Mesothelial cell of epicardium (in vitro differentiated cells): ENCODE measurements around the gene CACNA1C. TPM values are rescaled to one million over a fixed set of nuclear protein-coding genes. Genes with fewer than 3 reads are reported as not detected.

ENCODE experiments used
- DNase-seq, 2 experiments: peaks; one replicate each; pipeline ENCODE4 v3.0.0; 2021; ENCODE audit warnings: low spot score in 2 of 2; ENCODE audit not compliant: unreplicated experiment in 2 of 2
- H3K27ac Mint-ChIP-seq: 2 replicates; pipeline ENCODE4 v1.8.0; 2021; ENCODE audit warnings: mixed read lengths
- H3K27me3 Mint-ChIP-seq: 2 replicates; pipeline ENCODE4 v1.8.0; 2021; ENCODE audit warnings: low read depth, mixed read lengths
- H3K36me3 Mint-ChIP-seq: 2 replicates; pipeline ENCODE4 v1.8.0; 2021; ENCODE audit warnings: mixed read lengths
- H3K4me1 Mint-ChIP-seq: 2 replicates; pipeline ENCODE4 v1.8.0; 2021; ENCODE audit warnings: mixed read lengths
- H3K4me3 Mint-ChIP-seq: 2 replicates; pipeline ENCODE4 v1.8.0; 2021; ENCODE audit warnings: mild to moderate bottlenecking, moderate library complexity, mixed read lengths
- H3K9me3 Mint-ChIP-seq: 2 replicates; pipeline ENCODE4 v1.8.0; 2021; ENCODE audit warnings: mixed read lengths
- total RNA-seq: library from RNA; stranded (reverse); gene quantifications from 3 replicates; pipeline ENCODE4 v1.2.1, GENCODE V29; 2021
- TF ChIP-seq, protein P1 (sequence below): fragments of 200-600 bp; sonication (generic); IDR thresholded peaks from one replicate; pipeline ENCODE4 v1.5.0; 2021; ENCODE audit warnings: antibody characterized with exemption; ENCODE audit not compliant: unreplicated experiment

The CACNA1C gene
- total RNA-seq, 1 donor from 2014 or later, result 33.6 TPM

- Mint-ChIP-seq H3K4me1 (no peaks in the 10 kb centered on the region), H3K36me3 (no peaks in the 10 kb centered on the region), H3K27ac (no peak overlapping the region), H3K27me3 (peaks cover 34% of the 10 kb centered on the region), H3K9me3 (no peaks in the 10 kb centered on the region), H3K4me3 (no peak overlapping the region)
- TF ChIP-seq, protein P1, sequence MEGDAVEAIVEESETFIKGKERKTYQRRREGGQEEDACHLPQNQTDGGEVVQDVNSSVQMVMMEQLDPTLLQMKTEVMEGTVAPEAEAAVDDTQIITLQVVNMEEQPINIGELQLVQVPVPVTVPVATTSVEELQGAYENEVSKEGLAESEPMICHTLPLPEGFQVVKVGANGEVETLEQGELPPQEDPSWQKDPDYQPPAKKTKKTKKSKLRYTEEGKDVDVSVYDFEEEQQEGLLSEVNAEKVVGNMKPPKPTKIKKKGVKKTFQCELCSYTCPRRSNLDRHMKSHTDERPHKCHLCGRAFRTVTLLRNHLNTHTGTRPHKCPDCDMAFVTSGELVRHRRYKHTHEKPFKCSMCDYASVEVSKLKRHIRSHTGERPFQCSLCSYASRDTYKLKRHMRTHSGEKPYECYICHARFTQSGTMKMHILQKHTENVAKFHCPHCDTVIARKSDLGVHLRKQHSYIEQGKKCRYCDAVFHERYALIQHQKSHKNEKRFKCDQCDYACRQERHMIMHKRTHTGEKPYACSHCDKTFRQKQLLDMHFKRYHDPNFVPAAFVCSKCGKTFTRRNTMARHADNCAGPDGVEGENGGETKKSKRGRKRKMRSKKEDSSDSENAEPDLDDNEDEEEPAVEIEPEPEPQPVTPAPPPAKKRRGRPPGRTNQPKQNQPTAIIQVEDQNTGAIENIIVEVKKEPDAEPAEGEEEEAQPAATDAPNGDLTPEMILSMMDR, result no peak
- no peak for DNase-seq
Measured at GRCh38 chr12:2719392-2719791, 666.6 kb downstream of the CACNA1C start.

DNA sequence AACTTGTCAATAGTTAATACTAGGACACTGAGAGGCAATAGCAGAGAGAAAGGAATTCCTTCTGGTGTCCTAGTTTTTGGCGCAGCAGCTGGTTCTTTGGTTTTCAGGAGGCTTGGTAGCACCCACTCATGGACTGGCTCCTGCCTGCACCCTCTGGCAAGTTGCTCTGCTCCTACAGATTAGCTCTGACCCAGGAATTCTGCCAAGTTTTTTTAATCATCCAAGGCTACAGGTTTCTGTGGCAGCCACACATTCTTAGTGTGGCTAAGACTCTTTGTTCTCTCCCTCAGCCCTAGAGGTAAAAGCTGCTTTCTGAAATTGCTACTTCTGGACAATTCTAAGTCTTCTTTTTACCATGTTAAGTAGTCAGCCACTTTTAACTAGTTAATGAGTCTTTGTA, 670.0 kb downstream of the CACNA1C start:
- Mint-ChIP-seq H3K36me3 (no peaks in the 10 kb centered on the region), H3K27me3 (peaks cover 26% of the 10 kb centered on the region), H3K9me3 (no peaks in the 10 kb centered on the region), H3K4me1 (no peaks in the 10 kb centered on the region), H3K27ac (no peak overlapping the region), H3K4me3 (no peak overlapping the region)
- TF ChIP-seq, protein P1, result no peak
- DNase-seq, result no peak

GRCh38 chr12:2732290-2732689, 679.5 kb downstream of the CACNA1C start:
- Mint-ChIP-seq H3K4me1 (no peaks in the 10 kb centered on the region), H3K4me3 (no peak overlapping the region), H3K27ac (no peak overlapping the region), H3K9me3 (no peaks in the 10 kb centered on the region), H3K36me3 (no peaks in the 10 kb centered on the region), H3K27me3 (peaks cover 99% of the 10 kb centered on the region)
- no peak for DNase-seq
- TF ChIP-seq, protein P1, result no peak

- Mint-ChIP-seq H3K36me3 (no peaks in the 10 kb centered on the region), H3K4me1 (no peaks in the 10 kb centered on the region), H3K9me3 (no peaks in the 10 kb centered on the region), H3K4me3 (no peak overlapping the region), H3K27me3 (peaks cover 91% of the 10 kb centered on the region), H3K27ac (no peak overlapping the region)
- no peak for DNase-seq
- TF ChIP-seq, protein P1, result no peak
Measured at GRCh38 chr12:2733493-2734355, 680.9 kb downstream of the CACNA1C start.

- no peaks in the 10 kb centered on the region for H3K4me1 Mint-ChIP-seq
- H3K36me3 Mint-ChIP-seq, result no peaks in the 10 kb centered on the region
- no peaks in the 10 kb centered on the region for H3K9me3 Mint-ChIP-seq
- DNase-seq, result no peak
- no peak overlapping the region for H3K27ac Mint-ChIP-seq
- peaks cover 82% of the 10 kb centered on the region for H3K27me3 Mint-ChIP-seq
- H3K4me3 Mint-ChIP-seq, result no peak overlapping the region
- TF ChIP-seq, protein P1, result no peak
Measured at GRCh38 chr12:2735432-2735831, 682.6 kb downstream of the CACNA1C start.
